HG03095 (cell line): Measurements from ENCODE around the gene LGALS9.
A peak's percentile ranks its signal among the peaks of the same experiment; 100 is the strongest.

Experiments used
- ATAC-seq: cut with Tn5 transposase; IDR thresholded peaks from one replicate; pipeline ENCODE4 v1.9.1; 2021; ENCODE audit warnings: moderate library complexity; ENCODE audit not compliant: unreplicated experiment

The LGALS9 gene

DNA sequence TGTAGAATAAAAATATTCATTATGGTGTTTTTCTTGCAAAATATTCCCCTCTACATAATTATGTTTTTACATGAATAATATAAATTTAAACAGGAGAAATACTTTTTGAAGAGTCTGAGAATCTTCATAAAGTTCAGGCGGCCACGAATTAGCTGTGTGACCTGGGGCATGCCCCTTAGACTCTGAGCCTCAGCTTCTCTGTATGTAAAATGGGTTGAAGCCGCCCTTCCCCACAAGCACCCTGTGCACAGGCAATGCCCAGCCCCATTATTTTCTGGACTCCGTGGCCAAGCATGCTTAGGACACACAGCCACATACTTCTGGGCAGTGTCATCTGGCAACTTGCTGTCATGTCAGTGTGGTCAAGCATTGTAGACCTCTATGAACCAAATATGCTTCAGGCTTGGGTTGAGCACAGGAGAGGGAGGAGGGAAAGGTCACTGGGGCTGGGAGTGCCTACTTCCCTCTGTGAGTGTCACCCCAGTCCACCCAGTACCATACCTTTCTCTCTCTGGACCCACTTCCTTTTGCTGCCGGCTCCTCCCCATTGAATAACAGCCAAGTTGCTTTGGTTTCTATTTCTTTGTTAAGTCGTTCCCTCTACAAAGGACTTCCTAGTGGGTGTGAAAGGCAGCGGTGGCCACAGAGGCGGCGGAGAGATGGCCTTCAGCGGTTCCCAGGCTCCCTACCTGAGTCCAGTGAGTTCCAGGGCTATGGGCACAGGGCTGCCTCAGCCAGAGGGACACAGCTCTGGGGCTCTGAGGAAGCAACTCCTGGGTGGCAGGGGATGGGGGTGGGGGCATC lies at the start of gene LGALS9:
Gene LGALS9 (plus strand): TSS at position 582 of the 804 bp plus-strand sequence. CDS start 78 bp downstream, at position 660.
- ATAC-seq, result peak; percentile 49

DNA sequence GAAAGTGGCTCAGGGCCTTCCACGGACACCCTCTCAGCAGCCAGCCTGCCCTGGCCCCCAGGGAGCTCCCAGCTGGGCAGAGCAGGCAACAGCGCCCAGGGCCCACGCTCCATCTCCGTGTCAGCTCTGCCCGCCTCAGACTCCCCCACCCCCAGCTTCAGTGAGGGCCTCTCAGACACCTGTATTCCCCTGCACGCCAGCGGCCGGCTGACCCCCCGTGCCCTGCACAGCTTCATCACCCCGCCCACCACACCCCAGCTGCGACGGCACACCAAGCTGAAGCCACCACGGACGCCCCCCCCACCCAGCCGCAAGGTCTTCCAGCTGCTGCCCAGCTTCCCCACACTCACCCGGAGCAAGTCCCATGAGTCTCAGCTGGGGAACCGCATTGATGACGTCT lies 48.3 kb upstream of the LGALS9 start:
- ATAC-seq, result no peak

DNA sequence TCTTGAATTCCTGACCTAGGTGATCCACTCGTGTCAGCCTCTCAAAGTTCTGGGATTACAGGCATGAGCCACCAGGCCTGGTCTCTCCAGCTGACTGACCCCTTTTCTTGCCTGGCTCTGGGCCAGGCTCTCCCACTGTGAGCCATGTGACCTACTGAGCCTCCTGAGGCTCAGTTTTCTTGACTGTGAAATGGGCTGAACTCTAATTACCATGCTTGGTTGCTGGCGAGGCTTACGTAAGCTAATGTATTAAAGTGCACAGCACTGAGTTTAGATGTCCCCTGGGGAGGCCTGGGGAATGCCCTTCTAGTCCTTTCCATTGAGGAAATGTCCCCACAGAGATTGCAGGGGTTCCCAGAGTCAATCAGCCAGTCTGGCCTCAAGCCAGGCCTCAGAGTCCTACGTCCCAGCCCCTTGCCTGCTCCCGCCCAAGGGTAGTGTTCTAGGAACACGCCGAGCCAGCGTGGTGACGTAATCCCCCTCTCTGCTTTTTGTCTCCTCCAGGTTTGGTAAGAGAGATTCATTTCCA lies 45.8 kb upstream of the LGALS9 start:
- ATAC-seq, result no peak

DNA sequence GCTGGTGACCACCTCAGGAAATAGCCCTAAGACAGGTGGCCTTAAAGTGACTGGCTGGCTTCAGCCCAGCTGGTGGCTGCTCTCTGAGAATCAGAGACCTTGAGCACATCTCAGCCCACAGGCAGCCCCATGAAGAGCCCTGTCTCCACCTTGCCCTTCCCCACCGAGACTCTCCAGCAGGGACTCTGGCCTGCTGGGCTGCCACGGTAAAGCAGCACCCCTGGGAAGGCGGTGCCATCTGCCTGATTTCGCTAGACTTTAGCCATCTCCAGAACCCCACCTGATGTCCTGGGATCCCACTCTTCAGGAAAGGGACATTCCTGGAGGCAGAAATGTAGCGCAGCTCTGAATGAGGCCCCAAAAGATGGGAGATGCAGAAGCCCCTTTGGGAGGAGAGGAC lies 45.2 kb upstream of the LGALS9 start:
- ATAC-seq, result no peak

DNA sequence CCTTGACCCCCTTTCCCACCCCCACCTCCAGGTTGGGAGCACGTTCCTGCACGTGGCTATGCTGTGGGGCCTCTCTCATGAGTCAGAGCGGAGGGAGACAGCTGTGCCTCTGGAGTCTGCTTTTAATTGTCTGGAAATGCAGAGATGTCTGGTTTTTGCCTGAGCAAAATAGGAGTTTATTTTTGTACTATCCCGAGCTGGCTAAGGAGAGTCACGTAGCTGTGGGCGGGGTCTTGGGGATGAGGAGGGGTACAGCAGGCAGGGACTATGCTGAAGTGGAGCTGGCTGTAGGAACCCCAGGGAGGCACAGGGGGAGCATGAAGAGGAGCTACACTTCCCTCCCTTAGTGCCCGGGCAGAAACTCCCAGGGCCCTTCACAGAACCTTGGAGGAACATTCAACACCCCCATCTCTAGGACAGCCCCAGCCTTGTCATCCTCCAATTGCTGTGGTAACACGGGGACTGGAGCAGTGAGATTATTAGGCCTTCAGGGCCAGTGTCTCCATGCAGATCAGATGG lies 44.7 kb upstream of the LGALS9 start:
- no peak for ATAC-seq

DNA sequence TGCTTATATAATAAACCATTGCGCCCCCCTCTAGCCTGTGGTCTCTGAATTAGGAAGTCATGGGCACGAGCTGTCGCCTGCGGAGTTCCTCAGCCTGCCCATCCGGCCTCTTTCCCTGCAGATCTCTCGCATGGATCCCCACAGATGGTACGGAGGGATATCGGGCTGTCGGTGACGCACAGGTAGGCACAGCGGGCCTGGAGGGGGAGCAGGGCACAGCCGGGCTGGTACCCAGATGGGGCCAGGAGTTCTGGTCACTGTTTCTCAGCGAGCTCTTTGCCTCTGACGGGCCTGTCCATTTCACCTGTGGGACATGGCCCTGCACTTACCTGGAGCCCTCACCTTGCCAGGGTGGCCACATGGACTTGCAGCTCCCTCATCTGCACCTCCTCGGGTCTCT lies 42.6 kb upstream of the LGALS9 start:
- ATAC-seq, result no peak

DNA sequence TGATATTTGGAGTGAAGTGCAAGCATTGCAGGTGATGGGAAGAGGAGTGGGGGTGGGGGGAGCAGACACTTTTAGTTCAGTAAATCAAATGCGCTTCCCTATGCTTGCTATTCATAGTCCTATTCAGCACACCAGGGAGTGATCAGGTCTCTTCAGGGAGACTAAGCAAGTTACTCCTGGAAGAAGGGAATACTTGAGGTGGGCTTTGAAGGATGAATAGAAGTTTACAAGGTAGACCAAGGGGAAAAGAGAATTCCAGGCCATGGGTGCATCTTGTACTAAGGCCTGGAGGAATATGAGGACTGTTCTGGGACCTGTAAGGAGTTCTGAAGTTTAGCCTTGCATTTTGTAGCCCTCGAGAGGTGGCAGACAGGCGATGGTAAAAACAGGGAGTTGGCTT lies 40.1 kb upstream of the LGALS9 start:
- ATAC-seq, result no peak

DNA sequence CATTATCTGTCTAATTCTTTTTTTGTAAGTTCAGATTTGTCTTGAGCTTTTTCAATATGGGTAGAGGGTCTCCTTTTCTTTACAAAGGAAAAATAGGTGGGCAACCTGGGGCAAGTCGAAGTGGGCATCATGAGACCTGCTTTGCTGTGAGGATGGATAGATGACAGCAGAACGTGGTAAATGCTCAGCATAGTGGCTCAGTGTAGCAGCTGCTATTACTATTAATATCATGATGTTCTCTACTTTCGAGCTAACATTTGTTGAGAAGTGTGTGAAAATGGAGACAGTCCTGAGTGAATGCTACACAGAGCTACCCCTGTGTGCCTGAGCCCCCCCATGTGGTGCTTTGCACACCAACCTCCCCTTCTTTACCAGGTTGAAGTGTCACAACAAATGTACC lies 39.0 kb upstream of the LGALS9 start:
- ATAC-seq, result no peak

DNA sequence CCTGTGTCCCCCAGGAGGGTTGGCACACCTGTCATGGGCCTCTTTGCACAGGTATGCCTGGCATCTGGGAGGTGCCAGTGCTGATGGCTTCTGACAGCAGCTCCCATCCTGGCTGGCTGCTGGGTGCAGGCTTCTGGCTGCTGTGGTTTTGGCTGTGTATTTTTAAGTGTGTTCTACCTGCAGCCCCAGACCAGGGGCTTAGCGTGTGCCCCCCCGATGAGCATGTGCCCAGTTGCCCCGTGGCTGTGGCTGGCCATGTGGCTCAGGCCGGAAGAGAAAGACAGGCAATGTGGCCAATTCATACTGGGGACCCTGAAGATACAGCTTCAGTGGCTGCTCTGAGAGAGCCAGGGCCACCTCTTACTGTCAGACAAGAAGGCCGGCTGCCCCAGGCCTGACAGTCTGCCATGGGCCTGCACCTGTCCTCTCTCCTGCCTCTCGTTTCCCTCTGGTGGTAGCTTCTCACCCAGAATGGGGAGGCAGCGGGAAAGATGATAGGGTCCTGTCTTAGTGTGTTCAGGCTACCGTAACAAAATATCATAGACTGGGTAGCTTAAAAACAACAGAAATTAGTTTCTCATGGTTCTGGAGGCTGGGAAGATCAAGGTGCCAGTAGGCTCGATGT lies 37.6 kb upstream of the LGALS9 start:
- ATAC-seq, result no peak

DNA sequence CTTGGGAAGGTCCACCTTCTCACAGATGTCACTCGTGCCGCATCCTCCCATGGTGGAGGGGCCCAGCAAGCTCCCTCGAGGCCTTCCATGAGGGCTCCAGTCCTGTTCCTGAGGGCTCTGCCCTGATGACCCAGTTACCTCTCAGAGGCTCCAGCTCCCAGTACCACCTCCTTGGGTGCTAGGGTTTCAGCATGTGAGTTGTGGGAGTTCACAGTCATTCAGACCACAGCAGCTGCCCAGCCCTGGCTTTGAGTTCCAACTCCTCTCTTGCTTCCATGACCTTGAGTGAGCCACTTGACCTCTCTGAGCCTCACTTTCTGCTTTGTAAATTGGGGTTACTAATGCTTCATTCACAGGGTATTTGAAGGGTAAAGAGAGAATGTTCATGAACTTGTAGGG lies 37.1 kb upstream of the LGALS9 start:
- ATAC-seq, result no peak

DNA sequence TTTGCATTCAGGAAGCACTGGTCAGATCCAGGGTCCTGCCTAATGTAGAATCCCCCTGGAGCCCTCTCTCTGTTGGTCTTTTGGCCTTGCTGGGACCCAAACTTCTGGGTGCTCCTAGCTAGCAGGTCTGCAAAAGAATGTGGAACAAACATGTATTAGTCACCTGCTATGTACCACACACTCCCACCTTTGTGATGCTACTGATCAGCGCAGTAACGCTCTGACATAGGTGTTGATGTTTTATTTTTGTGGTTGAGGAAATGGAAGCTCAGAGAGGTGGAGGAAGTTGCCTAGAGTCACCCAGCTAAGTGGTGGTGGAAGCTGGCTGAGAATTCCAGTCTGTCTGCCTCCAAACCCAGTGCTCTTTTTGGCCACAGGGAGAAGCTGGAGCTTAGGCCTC lies 35.8 kb upstream of the LGALS9 start:
- no peak for ATAC-seq

DNA sequence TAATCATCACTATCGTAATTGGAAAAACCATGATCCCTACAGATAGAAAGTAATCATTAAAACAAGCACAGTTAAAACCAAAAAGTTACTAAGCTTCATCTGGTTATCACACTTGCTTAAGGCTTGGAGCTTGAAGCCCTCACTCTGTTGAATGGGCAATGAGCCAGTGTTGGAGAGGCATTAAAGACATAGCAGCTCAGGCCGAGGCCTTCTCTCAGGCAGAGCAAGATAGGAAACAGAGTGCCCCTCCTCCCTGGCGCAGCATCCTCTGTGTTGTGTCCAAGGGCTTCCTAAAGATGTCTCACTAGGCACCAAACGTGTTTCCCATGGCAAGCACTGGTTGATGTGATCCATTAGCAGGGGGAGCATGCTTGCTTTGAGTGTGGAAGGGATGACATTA lies 34.9 kb upstream of the LGALS9 start:
- no peak for ATAC-seq

DNA sequence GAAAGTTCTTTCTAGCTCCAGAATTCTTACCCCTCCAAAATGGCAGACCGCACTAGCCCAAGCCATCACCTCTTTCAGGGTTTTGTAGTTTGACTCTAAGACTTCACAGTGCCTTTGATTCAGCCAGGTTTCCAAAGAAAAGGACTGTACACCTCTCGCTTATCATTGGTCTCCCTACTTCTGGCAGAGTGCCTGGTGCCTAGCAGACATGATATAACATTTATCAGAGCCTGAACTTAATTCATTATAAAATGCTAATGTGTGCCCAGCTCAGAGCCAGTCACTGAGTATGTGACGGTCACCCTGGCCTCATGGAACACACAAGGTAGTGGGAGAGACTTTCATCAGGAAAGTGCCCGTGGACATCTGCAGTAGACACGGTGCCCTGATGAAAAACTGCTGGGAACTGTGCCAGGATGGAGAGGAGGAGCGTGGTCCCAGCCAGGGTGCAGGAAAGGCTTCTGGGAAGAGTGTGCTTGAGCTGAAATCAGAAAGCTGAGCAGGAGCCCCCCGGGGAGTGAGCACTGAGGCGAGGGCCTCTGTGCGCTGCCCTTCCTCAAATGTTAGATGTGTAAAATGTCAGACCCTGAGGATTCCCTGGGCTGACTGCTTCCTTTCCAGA lies 34.3 kb upstream of the LGALS9 start:
- ATAC-seq, result no peak

DNA sequence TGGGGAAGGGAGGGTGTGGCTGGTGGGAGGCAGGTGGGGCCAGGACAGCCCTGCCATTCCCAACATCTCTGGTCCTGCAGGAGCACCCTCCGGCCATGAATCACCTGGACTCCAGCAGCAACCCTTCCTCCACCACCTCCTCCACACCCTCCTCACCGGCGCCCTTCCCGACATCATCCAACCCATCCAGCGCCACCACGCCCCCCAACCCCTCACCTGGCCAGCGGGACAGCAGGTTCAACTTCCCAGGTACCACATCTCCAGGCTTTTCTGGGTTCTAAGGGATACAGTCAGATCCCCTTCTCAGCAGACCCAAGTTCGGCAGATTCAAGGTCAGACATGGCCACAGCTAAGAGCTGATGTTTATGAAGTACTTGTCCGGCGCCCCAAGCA lies 33.8 kb upstream of the LGALS9 start:
- no peak for ATAC-seq

DNA sequence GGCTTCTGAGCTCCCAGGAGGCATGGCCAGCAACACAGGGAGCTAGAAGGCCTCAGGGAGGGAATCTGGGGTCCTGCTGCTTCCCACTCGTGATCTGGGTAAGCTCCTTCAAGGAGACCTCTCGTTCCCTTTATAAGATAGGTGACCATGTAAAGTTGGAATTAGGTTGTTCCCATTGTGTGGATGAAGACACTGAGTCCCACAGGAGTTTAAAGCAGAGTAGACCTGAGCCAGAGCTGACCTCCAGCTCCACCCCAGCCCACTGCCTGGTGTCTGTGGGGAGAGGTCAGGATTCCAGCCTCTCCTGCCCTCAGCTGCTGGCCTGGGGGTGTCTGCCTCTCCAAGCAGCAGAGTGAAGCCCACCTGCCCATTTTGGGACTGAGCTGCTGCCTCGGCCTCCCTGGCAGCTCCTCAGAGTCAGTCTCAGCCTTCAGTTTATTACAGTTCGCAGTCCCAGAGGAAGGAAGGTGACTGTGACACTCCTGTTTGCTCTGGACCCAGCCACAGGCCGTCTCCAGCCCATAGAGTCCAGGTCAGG lies 33.1 kb upstream of the LGALS9 start:
- ATAC-seq, result no peak

DNA sequence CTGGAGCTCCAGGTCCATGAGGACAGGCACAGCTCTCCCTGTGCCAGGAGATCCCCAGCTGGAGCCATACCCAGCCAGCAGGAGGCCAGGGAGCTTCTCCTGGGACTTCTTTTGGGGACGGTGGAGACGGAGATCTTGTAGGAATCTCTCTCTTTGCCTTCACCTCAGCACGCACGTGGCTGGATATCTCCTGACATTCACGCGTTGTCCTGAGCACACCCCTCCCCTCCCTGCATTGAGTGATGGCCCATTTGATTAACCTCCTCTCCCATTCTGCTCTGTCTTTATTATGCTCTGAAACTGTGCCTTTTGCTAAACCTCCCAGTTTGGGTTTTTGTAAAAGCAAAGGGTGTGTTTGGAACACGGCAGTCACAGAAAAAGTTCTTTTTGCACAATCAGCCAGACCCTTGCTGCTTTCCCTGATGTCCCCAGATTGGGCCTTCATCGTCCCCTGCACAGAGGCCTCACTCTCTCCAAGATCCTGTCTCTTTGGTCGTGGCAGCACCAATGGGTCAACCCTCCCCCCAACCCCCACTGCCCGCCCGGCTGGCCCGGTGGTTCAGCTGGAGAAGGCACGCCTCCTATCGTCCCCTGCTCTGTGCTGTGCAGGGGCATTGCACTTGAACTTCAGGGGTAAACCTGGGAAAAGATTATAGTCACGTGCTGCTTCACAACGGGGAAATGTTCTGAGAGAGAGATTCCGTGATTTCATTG lies 32.5 kb upstream of the LGALS9 start:
- no peak for ATAC-seq

DNA sequence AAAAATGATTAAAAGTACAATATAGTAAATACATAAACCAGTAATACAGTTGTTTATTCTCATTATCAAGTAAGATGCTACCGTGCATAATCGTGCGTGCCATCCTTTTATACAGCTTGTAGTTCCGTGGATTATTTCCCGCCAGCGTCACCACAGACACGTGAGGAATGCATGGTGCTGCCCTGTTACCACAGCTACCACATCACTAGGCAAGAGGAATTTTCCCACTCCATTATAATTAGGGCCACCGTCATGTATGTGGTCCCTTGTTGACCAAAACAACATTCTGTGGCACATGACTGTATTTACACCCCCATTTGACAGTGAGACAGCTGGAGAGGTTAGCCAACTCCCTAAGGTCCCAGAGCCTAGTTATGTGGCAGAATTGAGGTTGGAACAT lies 30.5 kb upstream of the LGALS9 start:
- ATAC-seq, result no peak

DNA sequence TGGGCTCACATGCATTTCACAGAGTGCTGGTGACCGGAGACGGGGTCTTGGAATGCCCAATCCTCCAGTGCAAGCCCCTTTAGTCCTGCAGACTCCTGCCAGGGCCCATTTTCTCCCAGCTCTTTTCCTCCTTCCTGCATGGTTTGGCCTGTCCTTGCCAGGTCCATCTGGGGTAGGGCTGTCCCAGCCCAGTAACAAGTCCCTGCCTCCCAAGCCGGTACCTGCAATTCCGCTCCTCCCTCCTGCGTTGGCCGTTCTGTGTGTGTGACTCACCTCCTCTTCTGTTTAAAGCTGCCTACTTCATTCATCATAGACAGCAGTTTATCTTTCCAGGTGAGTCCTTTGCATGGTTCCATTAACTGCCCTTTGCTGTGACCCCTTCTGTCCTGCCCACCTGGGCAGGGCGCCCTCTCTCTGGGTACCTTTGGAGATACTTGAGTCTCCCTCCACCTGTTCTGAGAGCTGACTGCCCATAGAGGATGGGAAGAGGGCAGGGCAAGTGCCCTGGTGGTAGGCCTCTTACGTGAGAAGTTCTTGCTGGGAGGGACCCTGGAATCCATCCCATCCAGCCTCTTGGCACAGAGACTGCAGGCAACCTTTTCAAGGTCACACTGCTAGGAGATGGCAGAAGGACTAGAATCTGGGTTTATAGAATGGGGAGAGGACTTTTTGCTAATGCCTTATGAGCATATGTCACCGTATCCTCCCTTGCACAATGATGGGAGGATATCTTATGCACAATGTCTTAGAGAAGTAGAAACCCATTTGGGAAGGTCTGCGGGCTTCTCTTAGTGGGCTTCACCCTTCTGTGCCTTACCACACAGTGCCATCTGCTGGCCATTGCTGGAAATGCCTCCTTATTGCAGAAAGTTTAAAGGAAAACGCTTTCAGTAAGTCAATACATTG lies 29.7 kb upstream of the LGALS9 start:
- ATAC-seq, result no peak

DNA sequence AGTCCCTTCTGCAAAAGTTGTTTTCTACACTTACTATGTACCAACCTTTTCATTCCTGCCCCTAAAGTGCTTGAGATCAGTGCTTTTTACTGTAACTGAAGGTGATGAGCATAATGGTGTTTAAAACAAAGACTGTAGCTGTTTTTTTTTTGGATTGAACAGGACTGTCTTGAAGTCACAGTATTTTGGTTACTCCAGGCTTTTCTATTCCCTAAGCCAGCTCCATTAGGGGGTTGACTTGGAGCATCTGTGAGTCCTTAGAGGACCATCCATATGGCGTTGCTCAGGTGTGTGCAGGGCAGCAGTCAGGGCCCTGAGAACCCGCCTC lies 29.0 kb upstream of the LGALS9 start:
- ATAC-seq, result no peak
